K562 (cell line): ENCODE measurements around the gene GH2. TPM values are rescaled to one million over a fixed set of nuclear protein-coding genes. Genes with fewer than 3 reads are reported as not detected.
"Not testable (repeated sequence)": the region's sequence is repeated elsewhere in the genome, so short reads cannot be mapped to it uniquely, and the experiment has no call there.

ENCODE experiments used
- ATAC-seq: fragments of 200-7000 bp; cut with Tn5 transposase; 3 replicates; pipeline ENCODE4 v1.9.1; 2020; ENCODE audit warnings: moderate library complexity
- BruUV-seq: library from RNA; stranded (reverse); fragments of 400-500 nt; replicated peaks from 2 replicates; lab custom pipeline; 2021; lab: Mats Ljungman, UMichigan
- CTCF ChIA-PET: fragments of 300-600 bp; formaldehyde crosslinking; extraction: SDS; loops from one replicate; lab custom pipeline; 2021; ENCODE audit warnings: low intra/inter-chr PET ratio; lab: Yijun Ruan, JAX
- POLR2A ChIA-PET: fragments of 300-600, 350-650 bp; sonication (Branson Sonifier 250); formaldehyde crosslinking; extraction: SDS; loops from one replicate; lab custom pipeline; 2021; ENCODE audit warnings: antibody characterized with exemption, inconsistent platforms; lab: Yijun Ruan, JAX
- DNase-seq, 4 experiments: peaks; one replicate each; pipeline versions ENCODE4 v3.0.0 to v3.0.0-alpha.2; 2011 to 2018; ENCODE audit warnings: low spot score in 3 of 4, mixed read lengths in 3 of 4; ENCODE audit errors: extremely low read depth in 1 of 4
- FAIRE-seq: peaks from 2 replicates; lab custom pipeline; 2011; peaks lifted over from hg19 to GRCh38; lab: Jason Lieb, UNC
- H2AFZ ChIP-seq: 2 replicates; pipeline ENCODE4 v1.6.0; 2011; ENCODE audit warnings: low read depth, low read length, control low read depth, inconsistent platforms
- H3K27ac ChIP-seq: fragments of 200-600 bp; 3 replicates; pipeline ENCODE4 v1.8.0; 2011; ENCODE audit warnings: low read depth, mild to moderate bottlenecking, control low read depth, inconsistent platforms, low read length, moderate library complexity, mixed read lengths; ENCODE audit errors: extremely low read depth
- H3K27me3 ChIP-seq, 2 experiments: fragments of 300-600 bp in 1 of 2; 2 replicates in 1 of 2; 3 replicates in 1 of 2; pipeline versions ENCODE4 v1.6.0 to v1.8.0; 2011; ENCODE audit warnings: inconsistent platforms in 2 of 2, low read length in 2 of 2, mild to moderate bottlenecking in 1 of 2, mixed read lengths in 1 of 2, moderate library complexity in 1 of 2; ENCODE audit not compliant: control insufficient read depth in 2 of 2, insufficient read depth in 2 of 2
- H3K36me3 ChIP-seq: fragments of 300-600 bp; 3 replicates; pipeline ENCODE4 v1.8.0; 2011; ENCODE audit warnings: mild to moderate bottlenecking, low read length, inconsistent platforms; ENCODE audit not compliant: control insufficient read depth, insufficient read depth
- H3K4me1 ChIP-seq, 2 experiments: fragments of 200-600 bp in 1 of 2; replicated peaks in 1 of 2; 2 replicates in 1 of 2; 3 replicates in 1 of 2; pipeline versions ENCODE4 v1.5.1 to v1.8.0; 2011; ENCODE audit warnings: inconsistent platforms in 2 of 2, low read length in 2 of 2, mild to moderate bottlenecking in 1 of 2, mixed read lengths in 1 of 2, moderate library complexity in 1 of 2; ENCODE audit not compliant: control insufficient read depth in 2 of 2, insufficient read depth in 2 of 2
- H3K4me2 ChIP-seq: 2 replicates; pipeline ENCODE4 v1.6.1; 2011; ENCODE audit warnings: low read length, control low read depth, inconsistent platforms, mixed read lengths; ENCODE audit not compliant: insufficient read depth
- H3K4me3 ChIP-seq: fragments of 200-600 bp; sonication (generic), shearing (Covaris generic); 2 replicates; pipeline ENCODE4 v1.5.1; 2016; ENCODE audit warnings: control low read depth, inconsistent platforms
- H3K79me2 ChIP-seq: fragments of 200-600 bp; 3 replicates; pipeline ENCODE4 v1.8.0; 2011; ENCODE audit warnings: low read length, inconsistent platforms; ENCODE audit not compliant: control insufficient read depth, insufficient read depth
- H3K9ac ChIP-seq, 2 experiments: 2 replicates each; pipeline versions ENCODE4 v1.6.0 to v1.6.1; 2011; ENCODE audit warnings: low read depth in 2 of 2, low read length in 2 of 2, control low read depth in 1 of 2, inconsistent platforms in 1 of 2, mild to moderate bottlenecking in 1 of 2, mixed read lengths in 1 of 2; ENCODE audit not compliant: insufficient read depth in 1 of 2
- H3K9me1 ChIP-seq: one replicate; pipeline ENCODE4 v1.6.0; 2011; ENCODE audit warnings: inconsistent platforms, mild to moderate bottlenecking, low read length, moderate library complexity; ENCODE audit not compliant: control insufficient read depth, insufficient read depth
- H3K9me3 ChIP-seq: replicated peaks from 2 replicates; pipeline ENCODE4 v1.5.1; 2011; ENCODE audit warnings: low read depth, low read length, inconsistent platforms; ENCODE audit not compliant: control insufficient read depth, insufficient read depth
- H4K20me1 ChIP-seq: replicated peaks from 2 replicates; pipeline ENCODE4 v1.6.1; 2011; ENCODE audit warnings: low read length, inconsistent platforms, mixed read lengths; ENCODE audit not compliant: control insufficient read depth, insufficient read depth
- BHLHE40 ChIP-seq: IDR thresholded peaks from 2 replicates; pipeline ENCODE4 v1.6.1; 2011; ENCODE audit warnings: low read length, improper control_type of control experiment
- C11orf30 ChIP-seq: fragments of 450-650 bp; IDR thresholded peaks from 2 replicates; pipeline ENCODE4 v1.6.1; 2016; ENCODE audit warnings: low read depth, mild to moderate bottlenecking
- MAFF ChIP-seq: IDR thresholded peaks from 2 replicates; pipeline ENCODE4 v1.6.1; 2012; ENCODE audit warnings: low read length, improper control_type of control experiment
- MAFG ChIP-seq: fragments of 450-650 bp; conservative IDR thresholded peaks from 2 replicates; pipeline ENCODE4 v1.6.1; 2016; ENCODE audit warnings: missing genetic modification characterization, missing compliant biosample characterization
- MAFK ChIP-seq: IDR thresholded peaks from 2 replicates; pipeline ENCODE4 v1.6.1; 2011; ENCODE audit warnings: low read length, improper control_type of control experiment
- RAD21 ChIP-seq, 2 experiments: fragments of 250-450 bp in 1 of 2; fragments of 450-650 bp in 1 of 2; sonication (Bioruptor Pico) in 1 of 2; formaldehyde crosslinking in 1 of 2; IDR thresholded peaks in 1 of 2; conservative IDR thresholded peaks in 1 of 2; 2 replicates each; pipeline versions ENCODE4 v1.4.0 to v1.8.0; 2020 to 2022; ENCODE audit warnings: mild to moderate bottlenecking in 2 of 2, moderate library complexity in 1 of 2
- ZNF175 ChIP-seq: fragments of 200-800 bp; sonication (Bioruptor generic); IDR thresholded peaks from 2 replicates; pipeline ENCODE4 v1.6.1; 2016; ENCODE audit warnings: low read depth, mild to moderate bottlenecking, missing genetic modification characterization, missing compliant biosample characterization
- ZNF316 ChIP-seq: fragments of 450-650 bp; IDR thresholded peaks from 2 replicates; pipeline ENCODE4 v1.6.1; 2016
- WGBS: fragments of 100-300 bp; shearing (Covaris generic); methylation state at CpG from one replicate; pipeline ENCODE4 v1.1.6; 2016; ENCODE audit warnings: low coverage, mixed read lengths; ENCODE audit not compliant: insufficient coverage; ENCODE audit errors: missing lambda C conversion rate; 5-methylcytosine and 5-hydroxymethylcytosine counted together
- in situ Hi-C: fragments of 300-500 bp; cut with MboI; formaldehyde crosslinking; loops from 4 replicates; pipeline ENCODE4 v1.15.0; 2018; ENCODE audit warnings: inconsistent platforms, mixed read lengths
- intact Hi-C: fragments of 100-400 bp; cut with micrococcal nuclease; formaldehyde crosslinking; loops from 2 replicates; pipeline ENCODE4 v1.14.2; 2022
- polyA plus RNA-seq, 8 experiments: library from polyadenylated mRNA; depleted of rRNA in 4 of 8; stranded (reverse) in 5 of 8; unstranded in 3 of 8; fragments of >200 nt; fragmentation: Nextera tagmentation in 2 of 8; fragmentation: Illumina TruSeq in 1 of 8; extraction: Ambion mirVana in 2 of 8; extraction: Trizol in 1 of 8; gene quantifications; 2 replicates each; pipeline versions ENCODE4 v1.2.1 to v1.2.3, GENCODE V29; 2011 to 2014; ENCODE audit warnings: inconsistent platforms in 1 of 8, missing spikeins in 1 of 8
- total RNA-seq, 7 experiments: library from RNA; depleted of rRNA in 6 of 7; stranded (reverse); fragments of >200 nt in 6 of 7; fragmentation: Illumina TruSeq in 2 of 7; extraction: Trizol in 2 of 7; gene quantifications; 2 replicates each; pipeline versions ENCODE4 v1.2.1 to v1.2.3, GENCODE V29; 2011 to 2021; ENCODE audit warnings: low replicate concordance in 1 of 7
- TF ChIP-seq, protein P1 (sequence below), 3 experiments: IDR thresholded peaks in 2 of 3; conservative IDR thresholded peaks in 1 of 3; 2 replicates each; pipeline ENCODE4 v1.5.1; 2011 to 2012; ENCODE audit warnings: low read length in 3 of 3, mild to moderate bottlenecking in 3 of 3, control low read depth in 2 of 3, improper control_type of control experiment in 1 of 3, inconsistent platforms in 1 of 3, low read depth in 1 of 3, mixed read lengths in 1 of 3, moderate library complexity in 1 of 3; ENCODE audit not compliant: insufficient read depth in 2 of 3
- TF ChIP-seq, protein P2 (sequence below): IDR thresholded peaks from 2 replicates; pipeline ENCODE4 v1.6.1; 2011; ENCODE audit warnings: borderline replicate concordance, low read depth, mild to moderate bottlenecking, moderate library complexity, low read length; ENCODE audit not compliant: insufficient read depth, poor library complexity, severe bottlenecking

The GH2 gene
- total and polyA plus RNA-seq, 9 of the 15 experiments (the other 6 are each of a cell fraction or from before 2014, with no cell fraction given): not detected

DNA sequence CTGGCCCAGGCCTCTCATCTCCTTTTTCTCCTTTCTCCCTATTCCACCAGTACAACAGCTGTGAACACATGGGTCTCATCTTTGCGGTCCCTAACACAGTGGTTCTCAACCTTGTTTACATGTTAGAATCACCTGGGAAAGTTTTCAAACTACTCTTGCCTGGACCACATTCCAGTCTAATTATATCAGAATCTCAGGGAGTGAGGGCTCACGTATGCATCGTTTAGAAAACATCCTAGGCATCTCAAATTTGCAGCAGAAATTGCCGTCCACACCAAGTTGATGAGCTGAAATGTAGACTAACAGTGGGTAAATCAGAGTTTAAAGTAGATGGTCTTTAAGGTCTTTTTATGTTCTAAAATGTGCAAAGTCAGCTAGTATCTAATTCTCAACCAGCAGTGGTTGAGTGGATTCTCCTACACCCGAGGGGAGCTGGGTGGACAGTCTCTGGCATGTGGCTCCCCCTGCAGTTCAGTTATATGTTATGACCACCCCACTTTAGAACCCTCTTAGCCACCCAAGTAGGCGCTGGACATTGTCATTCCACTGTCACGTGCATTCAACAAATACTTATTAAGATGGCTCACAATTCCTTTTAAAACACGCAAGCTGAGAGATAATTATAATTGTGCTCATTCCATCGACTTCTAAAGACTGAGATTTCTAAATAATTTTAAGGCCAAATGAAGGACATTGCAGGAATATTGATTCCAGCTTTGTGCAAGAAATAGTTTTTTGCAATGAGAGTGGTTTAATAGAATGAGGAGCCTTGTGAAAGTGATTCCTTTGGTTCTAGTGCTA is 12.1 kb downstream of the GH2 start:
- H3K9ac ChIP-seq, H3K9me3 ChIP-seq, H3K4me2 ChIP-seq, BruUV-seq, H4K20me1 ChIP-seq, CTCF ChIA-PET, H3K4me3 ChIP-seq, H3K4me1 ChIP-seq, FAIRE-seq, H3K79me2 ChIP-seq, H3K36me3 ChIP-seq, H3K27me3 ChIP-seq, in situ Hi-C loops, H2AFZ ChIP-seq, intact Hi-C loops, H3K27ac ChIP-seq, H3K9me1 ChIP-seq: not testable (repeated sequence)
- POLR2A ChIA-PET: interaction anchor here (1.1 to 1.3 kb wide), 2 partner anchors 9 to 19 kb away, joined by 3 to 5 read pairs; no protein-coding TSS in a partner anchor
- peak; percentile 86 for ATAC-seq
- peak; percentile 39; the same call in 1 of the 2 replicates for TF ChIP-seq ZNF175
- peak; percentile 89 for TF ChIP-seq ZNF316
- TF ChIP-seq RAD21 (CRISPR knock-in tag; conservative IDR thresholded peaks at IDR 0.05 in 1 of 2, IDR thresholded peaks at IDR 0.05 in 1 of 2): peak in 1 of 2 experiments; percentile 26; a peak in 1 of 4 replicates
- TF ChIP-seq BHLHE40: peak; percentile 25; the same call in 1 of the 2 replicates
- peak; percentile 74 for TF ChIP-seq MAFF
- TF ChIP-seq MAFK: peak; percentile 70
- peak; percentile 79 for TF ChIP-seq MAFG (tag)
- TF ChIP-seq, protein P1, sequence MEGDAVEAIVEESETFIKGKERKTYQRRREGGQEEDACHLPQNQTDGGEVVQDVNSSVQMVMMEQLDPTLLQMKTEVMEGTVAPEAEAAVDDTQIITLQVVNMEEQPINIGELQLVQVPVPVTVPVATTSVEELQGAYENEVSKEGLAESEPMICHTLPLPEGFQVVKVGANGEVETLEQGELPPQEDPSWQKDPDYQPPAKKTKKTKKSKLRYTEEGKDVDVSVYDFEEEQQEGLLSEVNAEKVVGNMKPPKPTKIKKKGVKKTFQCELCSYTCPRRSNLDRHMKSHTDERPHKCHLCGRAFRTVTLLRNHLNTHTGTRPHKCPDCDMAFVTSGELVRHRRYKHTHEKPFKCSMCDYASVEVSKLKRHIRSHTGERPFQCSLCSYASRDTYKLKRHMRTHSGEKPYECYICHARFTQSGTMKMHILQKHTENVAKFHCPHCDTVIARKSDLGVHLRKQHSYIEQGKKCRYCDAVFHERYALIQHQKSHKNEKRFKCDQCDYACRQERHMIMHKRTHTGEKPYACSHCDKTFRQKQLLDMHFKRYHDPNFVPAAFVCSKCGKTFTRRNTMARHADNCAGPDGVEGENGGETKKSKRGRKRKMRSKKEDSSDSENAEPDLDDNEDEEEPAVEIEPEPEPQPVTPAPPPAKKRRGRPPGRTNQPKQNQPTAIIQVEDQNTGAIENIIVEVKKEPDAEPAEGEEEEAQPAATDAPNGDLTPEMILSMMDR (IDR thresholded peaks at IDR 0.05 in 2 of 3, conservative IDR thresholded peaks at IDR 0.05 in 1 of 3; ENCODE audit: insufficient read depth in 2 of 3, low read depth in 1 of 3, low read length in 3 of 3): peak; percentile 43 to 56 (median 45)
- TF ChIP-seq C11orf30: peak; percentile 81
- TF ChIP-seq, protein P2, sequence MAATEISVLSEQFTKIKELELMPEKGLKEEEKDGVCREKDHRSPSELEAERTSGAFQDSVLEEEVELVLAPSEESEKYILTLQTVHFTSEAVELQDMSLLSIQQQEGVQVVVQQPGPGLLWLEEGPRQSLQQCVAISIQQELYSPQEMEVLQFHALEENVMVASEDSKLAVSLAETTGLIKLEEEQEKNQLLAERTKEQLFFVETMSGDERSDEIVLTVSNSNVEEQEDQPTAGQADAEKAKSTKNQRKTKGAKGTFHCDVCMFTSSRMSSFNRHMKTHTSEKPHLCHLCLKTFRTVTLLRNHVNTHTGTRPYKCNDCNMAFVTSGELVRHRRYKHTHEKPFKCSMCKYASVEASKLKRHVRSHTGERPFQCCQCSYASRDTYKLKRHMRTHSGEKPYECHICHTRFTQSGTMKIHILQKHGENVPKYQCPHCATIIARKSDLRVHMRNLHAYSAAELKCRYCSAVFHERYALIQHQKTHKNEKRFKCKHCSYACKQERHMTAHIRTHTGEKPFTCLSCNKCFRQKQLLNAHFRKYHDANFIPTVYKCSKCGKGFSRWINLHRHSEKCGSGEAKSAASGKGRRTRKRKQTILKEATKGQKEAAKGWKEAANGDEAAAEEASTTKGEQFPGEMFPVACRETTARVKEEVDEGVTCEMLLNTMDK: peak; percentile 18
- peak; percentile 31 to 49 (median 44) for DNase-seq
- 29% methylated on average over 8 of the region's 9 CpGs for whole genome bisulfite sequencing
